H9 (cell line): ENCODE data around the gene STMN1. TPM values are rescaled to one million over a fixed set of nuclear protein-coding genes. Genes with fewer than 3 reads are reported as not detected.

Experiments used
- DNase-seq: peaks from one replicate; pipeline ENCODE4 v3.0.0-alpha.2; 2017
- H2AFZ ChIP-seq: one replicate; pipeline ENCODE4 v1.6.1; 2013; ENCODE audit warnings: mild to moderate bottlenecking, low read length, control low read depth, moderate library complexity
- H2AK5ac ChIP-seq: 2 replicates; pipeline ENCODE4 v1.6.1; 2013; ENCODE audit warnings: low read length, control low read depth, mixed read lengths; ENCODE audit not compliant: insufficient read length
- H2BK120ac ChIP-seq: one replicate; pipeline ENCODE4 v1.6.1; 2013; ENCODE audit warnings: low read depth, mild to moderate bottlenecking, low read length, control low read depth, inconsistent platforms; ENCODE audit not compliant: poor library complexity, severe bottlenecking
- H2BK12ac ChIP-seq: 2 replicates; pipeline ENCODE4 v1.6.1; 2013; ENCODE audit warnings: low read length, control low read depth, mixed read lengths, low read depth; ENCODE audit not compliant: insufficient read length
- H2BK15ac ChIP-seq: 2 replicates; pipeline ENCODE4 v1.6.1; 2013; ENCODE audit warnings: low read depth, low read length, control low read depth
- H2BK20ac ChIP-seq: one replicate; pipeline ENCODE4 v1.6.1; 2013; ENCODE audit warnings: low read depth, mild to moderate bottlenecking, low read length, control low read depth, inconsistent platforms; ENCODE audit not compliant: poor library complexity, severe bottlenecking
- H2BK5ac ChIP-seq: 2 replicates; pipeline ENCODE4 v1.6.1; 2013; ENCODE audit warnings: low read length, control low read depth, mixed read lengths; ENCODE audit not compliant: insufficient read length
- H3K14ac ChIP-seq: 2 replicates; pipeline ENCODE4 v1.6.1; 2013; ENCODE audit warnings: low read length, control low read depth; ENCODE audit not compliant: insufficient read depth
- H3K18ac ChIP-seq: 2 replicates; pipeline ENCODE4 v1.6.1; 2013; ENCODE audit warnings: low read depth, mild to moderate bottlenecking, mixed read lengths, low read length, control low read depth; ENCODE audit not compliant: insufficient read length
- H3K23ac ChIP-seq: 2 replicates; pipeline ENCODE4 v1.6.1; 2013; ENCODE audit warnings: low read length, control low read depth, mixed read lengths, low read depth; ENCODE audit not compliant: insufficient read length
- H3K23me2 ChIP-seq: 2 replicates; pipeline ENCODE4 v1.6.1; 2013; ENCODE audit warnings: low read depth, mild to moderate bottlenecking, mixed read lengths, low read length, control low read depth; ENCODE audit not compliant: insufficient read length, poor library complexity, severe bottlenecking
- H3K27ac ChIP-seq: 2 replicates; pipeline ENCODE4 v1.5.1; 2013; ENCODE audit warnings: low read length, control low read depth, mixed read lengths, low read depth; ENCODE audit not compliant: insufficient read length
- H3K27me3 ChIP-seq: 2 replicates; pipeline ENCODE4 v1.6.1; 2013; ENCODE audit warnings: low read length, control low read depth, inconsistent platforms; ENCODE audit not compliant: insufficient read depth
- H3K4ac ChIP-seq: 2 replicates; pipeline ENCODE4 v1.6.1; 2013; ENCODE audit warnings: low read depth, mild to moderate bottlenecking, control low read depth, inconsistent platforms, low read length, moderate library complexity
- H3K4me1 ChIP-seq: 2 replicates; pipeline ENCODE4 v1.6.1; 2013; ENCODE audit warnings: low read length, control low read depth, inconsistent platforms; ENCODE audit not compliant: insufficient read depth
- H3K4me2 ChIP-seq: 2 replicates; pipeline ENCODE4 v1.6.1; 2013; ENCODE audit warnings: low read length, control low read depth, mixed read lengths; ENCODE audit not compliant: insufficient read length, insufficient read depth
- H3K56ac ChIP-seq: 2 replicates; pipeline ENCODE4 v1.6.1; 2013; ENCODE audit warnings: low read depth, mild to moderate bottlenecking, mixed read lengths, low read length, control low read depth; ENCODE audit not compliant: insufficient read length
- H3K79me1 ChIP-seq: 2 replicates; pipeline ENCODE4 v1.6.1; 2013; ENCODE audit warnings: low read depth, mild to moderate bottlenecking, moderate library complexity, low read length, control low read depth, inconsistent platforms; ENCODE audit not compliant: insufficient read depth, poor library complexity, severe bottlenecking
- H3K79me2 ChIP-seq: 2 replicates; pipeline ENCODE4 v1.6.1; 2013; ENCODE audit warnings: low read length, control low read depth, inconsistent platforms; ENCODE audit not compliant: insufficient read depth
- H3K9ac ChIP-seq: 2 replicates; pipeline ENCODE4 v1.6.1; 2013; ENCODE audit warnings: low read length, control low read depth, mixed read lengths; ENCODE audit not compliant: insufficient read length; ENCODE audit errors: extremely low read depth
- H3K9me3 ChIP-seq: one replicate; pipeline ENCODE4 v1.6.1; 2013; ENCODE audit warnings: low read depth, low read length, inconsistent platforms; ENCODE audit not compliant: control insufficient read depth
- H3T11ph ChIP-seq: one replicate; pipeline ENCODE4 v1.6.1; 2013; ENCODE audit warnings: mild to moderate bottlenecking, low read length, control low read depth, inconsistent platforms
- H4K20me1 ChIP-seq: one replicate; pipeline ENCODE4 v1.6.1; 2013; ENCODE audit not compliant: control insufficient read depth, insufficient read length, insufficient read depth
- H4K5ac ChIP-seq: 2 replicates; pipeline ENCODE4 v1.6.1; 2013; ENCODE audit warnings: low read depth, mild to moderate bottlenecking, mixed read lengths, low read length, control low read depth; ENCODE audit not compliant: insufficient read length
- H4K8ac ChIP-seq: replicated peaks from 2 replicates; pipeline ENCODE4 v1.6.1; 2013; ENCODE audit warnings: low read length, control low read depth, mixed read lengths, low read depth; ENCODE audit not compliant: insufficient read length
- H4K91ac ChIP-seq: 2 replicates; pipeline ENCODE4 v1.6.1; 2013; ENCODE audit warnings: low read depth, mild to moderate bottlenecking, moderate library complexity, mixed read lengths, low read length, control low read depth; ENCODE audit not compliant: insufficient read length
- H3K27ac Mint-ChIP-seq, 3 experiments: 2 replicates in 2 of 3; 3 replicates in 1 of 3; pipeline ENCODE4 v1.8.0; 2020 to 2021; ENCODE audit warnings: mixed read lengths in 3 of 3, mild to moderate bottlenecking in 1 of 3, moderate library complexity in 1 of 3
- H3K27me3 Mint-ChIP-seq: 2 replicates; pipeline ENCODE4 v1.8.0; 2021; ENCODE audit warnings: low read depth, mild to moderate bottlenecking, moderate library complexity, mixed read lengths
- H3K36me3 Mint-ChIP-seq, 3 experiments: 2 replicates in 2 of 3; 3 replicates in 1 of 3; pipeline ENCODE4 v1.8.0; 2020 to 2021; ENCODE audit warnings: low read depth in 3 of 3, mixed read lengths in 3 of 3; ENCODE audit not compliant: insufficient read depth in 1 of 3
- H3K4me1 Mint-ChIP-seq, 2 experiments: 2 replicates each; pipeline ENCODE4 v1.8.0; 2020; ENCODE audit warnings: mixed read lengths in 2 of 2
- H3K4me3 Mint-ChIP-seq, 2 experiments: 2 replicates in 1 of 2; 3 replicates in 1 of 2; pipeline ENCODE4 v1.8.0; 2020 to 2021; ENCODE audit warnings: mild to moderate bottlenecking in 2 of 2, mixed read lengths in 2 of 2, moderate library complexity in 1 of 2
- H3K9me3 Mint-ChIP-seq, 2 experiments: 2 replicates in 1 of 2; 3 replicates in 1 of 2; pipeline ENCODE4 v1.8.0; 2020; ENCODE audit warnings: mild to moderate bottlenecking in 2 of 2, mixed read lengths in 2 of 2, moderate library complexity in 1 of 2
- CTCF ChIP-seq: fragments of 200-600 bp; sonication (generic); conservative IDR thresholded peaks from 3 replicates; pipeline ENCODE4 v1.8.0; 2021; ENCODE audit warnings: antibody characterized with exemption, mild to moderate bottlenecking
- WGBS: extraction: QIAGEN DNeasy Blood & Tissue Kit; methylation state at CpG from one replicate; pipeline ENCODE4 v1.1.7; 2013; ENCODE audit warnings: missing lambda C conversion rate, low lambda C conversion rate, mixed read lengths; ENCODE audit not compliant: insufficient read length; ENCODE audit errors: extremely low coverage; 5-methylcytosine and 5-hydroxymethylcytosine counted together
- total RNA-seq: library from RNA; stranded (reverse); gene quantifications from 2 replicates; pipeline ENCODE4 v1.2.1, GENCODE V29; 2021

Gene STMN1
- total RNA-seq, 1 experiment from 2014 or later = 500 TPM

GRCh38 chr1:25876693-25877077 lies 29.5 kb downstream of the STMN1 start:
- no peak overlapping the region for H3K9ac ChIP-seq
- no peak overlapping the region for H3K18ac ChIP-seq
- H3K79me1 ChIP-seq = no peaks in the 10 kb centered on the region
- H3K23me2 ChIP-seq = peaks cover 7% of the 10 kb centered on the region
- Mint-ChIP-seq H3K36me3 (no peaks in the 10 kb centered on the region; a peak in 2 of 7 replicates), H3K9me3 (no peaks in the 10 kb centered on the region), H3K4me1 (peaks cover 15 to 17% of the 10 kb centered on the region in 2 experiments), H3K27me3 (peaks cover 37% of the 10 kb centered on the region), H3K4me3 (peak overlapping the region in 1 of 2 experiments; percentile 81; a peak in 2 of 5 replicates), H3K27ac (no peak overlapping the region)
- no peak overlapping the region for H4K91ac ChIP-seq
- TF ChIP-seq CTCF = no peak
- WGBS = no CpG with 5 or more reads among the region's 2 CpGs
- H2BK15ac ChIP-seq = no peak overlapping the region
- H3K4me2 ChIP-seq = no peak overlapping the region
- no peaks in the 10 kb centered on the region for H3K9me3 ChIP-seq
- no peak overlapping the region for H3K14ac ChIP-seq
- H2AFZ ChIP-seq = no peak overlapping the region
- no peak overlapping the region for H2BK5ac ChIP-seq
- H2BK12ac ChIP-seq = no peak overlapping the region
- H2BK120ac ChIP-seq = no peak overlapping the region
- H4K5ac ChIP-seq = no peak overlapping the region
- no peak overlapping the region for H3K4ac ChIP-seq
- H3K27ac ChIP-seq = no peak overlapping the region
- no peaks in the 10 kb centered on the region; the same call in 1 of the 2 replicates for H3K27me3 ChIP-seq
- no peak overlapping the region for H2AK5ac ChIP-seq
- no peak overlapping the region for H3K56ac ChIP-seq
- no peak for DNase-seq
- no peak overlapping the region for H2BK20ac ChIP-seq
- H4K20me1 ChIP-seq = no peaks in the 10 kb centered on the region
- H4K8ac ChIP-seq = no peak overlapping the region
- no peak overlapping the region for H3K23ac ChIP-seq
- H3T11ph ChIP-seq = no peak overlapping the region
- no peaks in the 10 kb centered on the region for H3K79me2 ChIP-seq
- H3K4me1 ChIP-seq = no peaks in the 10 kb centered on the region; the same call in 1 of the 2 replicates
